Mesodermal cell (in vitro differentiated cells): Measurements from ENCODE around the gene CFAP69.

ENCODE experiments used
- H3K27ac ChIP-seq: 2 replicates; pipeline ENCODE4 v1.7.0; 2013; ENCODE audit warnings: mild to moderate bottlenecking, low read depth, low read length, moderate library complexity; ENCODE audit not compliant: severe bottlenecking
- H3K36me3 ChIP-seq: 2 replicates; pipeline ENCODE4 v1.7.1; 2013; ENCODE audit warnings: mild to moderate bottlenecking, low read length, moderate library complexity; ENCODE audit not compliant: control insufficient read depth, insufficient read depth
- H3K4me1 ChIP-seq: one replicate; pipeline ENCODE4 v1.7.1; 2013; ENCODE audit warnings: mild to moderate bottlenecking, low read length; ENCODE audit not compliant: insufficient read depth, control insufficient read depth, poor library complexity, severe bottlenecking
- H3K4me3 ChIP-seq: 2 replicates; pipeline ENCODE4 v1.7.0; 2013; ENCODE audit warnings: low read length, control low read depth, mild to moderate bottlenecking; ENCODE audit not compliant: insufficient read depth, poor library complexity, severe bottlenecking; ENCODE audit errors: extremely low read depth
- H3K9me3 ChIP-seq: 2 replicates; pipeline ENCODE4 v1.7.1; 2013; ENCODE audit warnings: mild to moderate bottlenecking, low read length, moderate library complexity; ENCODE audit not compliant: control insufficient read depth
- WGBS, 2 experiments: methylation state at CpG; one replicate each; pipeline ENCODE4 v1.1.5; 2013; ENCODE audit warnings: missing lambda C conversion rate in 2 of 2; ENCODE audit not compliant: insufficient coverage in 2 of 2; 5-methylcytosine and 5-hydroxymethylcytosine counted together

CFAP69 gene

DNA sequence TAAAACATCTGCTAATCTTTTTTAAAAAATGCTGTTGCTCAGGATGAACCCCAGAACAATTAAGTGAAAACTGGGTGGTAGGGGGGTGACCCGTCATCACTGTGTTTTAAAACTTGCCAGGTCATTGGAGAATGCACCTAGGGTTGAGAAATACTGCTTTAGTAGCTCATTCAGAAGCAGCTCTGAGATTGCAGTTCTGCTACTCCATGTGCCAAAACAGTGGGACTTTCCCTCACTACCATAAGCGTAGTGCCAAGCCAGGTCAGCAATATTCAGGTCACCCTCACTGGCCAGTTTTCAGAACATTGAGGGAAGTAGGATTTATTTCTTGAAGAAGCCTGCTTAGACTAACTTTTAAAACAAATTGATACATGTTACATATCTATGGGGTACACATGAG, 28.2 kb upstream of the CFAP69 start:
- H3K4me3 ChIP-seq = no peak overlapping the region
- H3K4me1 ChIP-seq = peaks cover 4% of the 10 kb centered on the region
- H3K27ac ChIP-seq = no peak overlapping the region
- no peaks in the 10 kb centered on the region for H3K9me3 ChIP-seq
- 75 to 100% methylated on average over 1 of the region's 2 CpGs for WGBS, 2 experiments
- no peaks in the 10 kb centered on the region for H3K36me3 ChIP-seq

DNA sequence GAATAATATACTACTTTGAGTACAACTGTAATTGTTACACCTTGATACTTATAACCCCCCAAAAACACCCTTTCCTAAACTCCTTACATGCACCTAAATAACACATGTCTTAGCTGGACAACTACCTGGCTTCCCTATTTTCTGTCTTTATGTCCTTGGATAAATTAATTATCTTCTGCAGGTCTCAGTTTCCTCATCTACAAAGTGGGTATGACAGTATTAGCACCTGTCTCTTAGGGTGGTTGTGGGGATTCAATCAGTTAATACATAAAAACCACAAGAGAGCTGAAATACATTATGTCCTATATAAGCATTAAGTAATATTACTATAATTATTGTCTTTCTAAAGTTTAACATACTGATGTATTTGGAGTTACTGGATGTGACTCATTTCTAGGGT, 22.6 kb upstream of the CFAP69 start:
- Histone ChIP-seq H3K36me3 (no peaks in the 10 kb centered on the region), H3K9me3 (no peaks in the 10 kb centered on the region), H3K4me1 (no peaks in the 10 kb centered on the region), H3K4me3 (no peak overlapping the region), H3K27ac (no peak overlapping the region)

DNA sequence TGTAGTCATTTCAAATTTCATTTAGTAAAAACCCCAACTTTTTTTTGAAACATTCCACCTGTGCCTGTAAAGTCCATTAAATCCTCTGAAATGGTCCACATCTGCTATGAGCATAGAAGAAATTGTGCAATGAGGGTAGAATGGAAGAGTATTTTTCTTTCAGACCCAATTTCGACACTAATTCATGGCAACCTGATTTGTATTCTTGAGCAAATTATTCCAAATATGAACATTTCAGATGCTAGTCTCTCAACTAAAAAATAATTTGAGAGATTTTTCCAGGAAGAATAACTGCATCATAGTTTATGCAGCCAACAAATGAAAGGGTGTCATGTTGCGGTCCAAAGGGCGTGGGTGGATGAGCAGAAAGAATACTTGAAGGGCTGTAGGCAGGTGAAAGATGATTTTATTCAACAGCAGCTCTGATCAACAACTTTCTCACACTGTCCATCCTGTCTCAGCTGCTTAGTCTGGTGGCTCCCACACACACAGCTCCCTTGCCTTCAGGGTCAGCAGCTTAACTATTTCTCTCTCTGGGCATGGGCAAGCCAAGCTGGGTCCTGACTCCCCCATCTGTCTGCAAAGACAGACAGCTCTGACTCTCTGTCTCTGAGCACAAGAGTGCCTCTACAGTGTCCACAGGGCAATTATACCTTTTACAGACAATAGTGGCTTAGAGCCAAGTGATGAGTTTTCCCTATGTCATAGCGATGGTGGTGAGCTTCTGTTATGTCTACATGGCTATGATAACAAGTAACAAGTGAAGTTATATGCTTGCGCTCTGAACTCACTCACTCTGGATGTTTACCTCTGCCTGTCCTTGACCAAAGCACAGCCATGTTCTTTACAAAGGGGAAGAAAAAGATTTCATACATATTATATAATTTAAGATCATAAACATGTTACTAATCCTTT, 21.9 kb upstream of the CFAP69 start:
- H3K36me3 ChIP-seq = no peaks in the 10 kb centered on the region
- no peaks in the 10 kb centered on the region for H3K9me3 ChIP-seq
- H3K27ac ChIP-seq = no peak overlapping the region
- WGBS, 2 experiments = no CpG with 5 or more reads among the region's 5 CpGs
- H3K4me1 ChIP-seq = no peaks in the 10 kb centered on the region
- H3K4me3 ChIP-seq = no peak overlapping the region

DNA sequence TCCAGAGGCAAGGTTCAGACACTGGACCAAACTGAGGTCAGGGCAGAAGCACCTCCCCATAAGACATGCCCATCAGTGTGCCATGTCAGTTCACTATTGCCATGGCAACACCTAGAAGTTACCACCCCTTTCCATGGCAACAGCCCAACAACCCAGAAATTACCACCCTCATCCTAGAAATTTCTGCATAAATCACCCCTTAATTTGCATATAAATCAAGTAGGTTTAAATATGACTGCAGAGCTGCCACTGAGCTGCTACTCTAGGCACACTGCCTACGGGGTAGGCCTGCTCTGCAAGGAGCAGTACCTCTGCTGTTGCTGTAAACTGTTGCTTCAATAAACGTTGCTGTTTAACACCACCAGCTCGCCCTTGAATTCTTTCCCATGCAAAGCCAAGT, 20.8 kb upstream of the CFAP69 start:
- Histone ChIP-seq H3K4me3 (no peak overlapping the region), H3K4me1 (no peaks in the 10 kb centered on the region), H3K9me3 (no peaks in the 10 kb centered on the region), H3K27ac (no peak overlapping the region), H3K36me3 (no peaks in the 10 kb centered on the region)
- 28 to 34% methylated on average over 3 of the region's 3 CpGs for WGBS, 2 experiments

DNA sequence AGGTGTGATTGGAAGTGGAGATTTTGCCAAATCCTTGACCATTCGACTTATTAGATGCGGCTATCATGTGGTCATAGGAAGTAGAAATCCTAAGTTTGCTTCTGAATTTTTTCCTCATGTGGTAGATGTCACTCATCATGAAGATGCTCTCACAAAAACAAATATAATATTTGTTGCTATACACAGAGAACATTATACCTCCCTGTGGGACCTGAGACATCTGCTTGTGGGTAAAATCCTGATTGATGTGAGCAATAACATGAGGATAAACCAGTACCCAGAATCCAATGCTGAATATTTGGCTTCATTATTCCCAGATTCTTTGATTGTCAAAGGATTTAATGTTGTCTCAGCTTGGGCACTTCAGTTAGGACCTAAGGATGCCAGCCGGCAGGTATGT, 19.8 kb upstream of the CFAP69 start:
- Histone ChIP-seq H3K4me3 (no peak overlapping the region), H3K36me3 (no peaks in the 10 kb centered on the region), H3K4me1 (no peaks in the 10 kb centered on the region), H3K27ac (no peak overlapping the region), H3K9me3 (no peaks in the 10 kb centered on the region)
- 100% methylated on average over 2 of the region's 3 CpGs for WGBS, 2 experiments

DNA sequence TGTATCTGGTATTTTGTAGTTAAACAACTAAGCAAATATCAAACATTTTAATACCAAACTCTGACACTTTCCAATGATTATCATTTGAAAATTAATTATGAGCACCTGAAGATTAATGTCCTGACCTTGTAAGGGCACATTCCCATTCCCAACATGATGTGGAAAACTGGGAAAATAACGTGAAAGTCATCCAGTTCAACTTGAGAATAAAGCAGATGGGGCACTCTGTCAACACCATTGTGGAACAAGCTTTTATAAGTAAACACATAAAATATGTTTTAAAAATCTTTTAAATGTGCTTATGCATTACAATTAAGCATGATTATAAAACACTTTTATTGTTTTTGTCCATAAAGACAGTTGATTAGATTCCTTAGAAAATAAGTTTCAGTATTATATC, 19.4 kb upstream of the CFAP69 start:
- Histone ChIP-seq H3K9me3 (no peaks in the 10 kb centered on the region), H3K4me3 (no peak overlapping the region), H3K36me3 (no peaks in the 10 kb centered on the region), H3K27ac (no peak overlapping the region), H3K4me1 (no peaks in the 10 kb centered on the region)
- WGBS, 2 experiments = no CpG with 5 or more reads among the region's 1 CpG

DNA sequence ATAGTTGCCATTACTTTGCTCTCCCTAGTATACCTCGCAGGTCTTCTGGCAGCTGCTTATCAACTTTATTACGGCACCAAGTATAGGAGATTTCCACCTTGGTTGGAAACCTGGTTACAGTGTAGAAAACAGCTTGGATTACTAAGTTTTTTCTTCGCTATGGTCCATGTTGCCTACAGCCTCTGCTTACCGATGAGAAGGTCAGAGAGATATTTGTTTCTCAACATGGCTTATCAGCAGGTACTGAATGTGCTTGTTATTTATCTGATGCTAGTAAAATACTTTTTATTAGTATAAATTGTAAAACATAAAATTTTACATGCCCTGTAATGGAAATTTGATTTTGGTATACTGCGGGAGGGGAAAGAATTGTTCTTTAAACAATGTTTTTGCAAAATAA, 17.7 kb upstream of the CFAP69 start:
- H3K4me1 ChIP-seq = no peaks in the 10 kb centered on the region
- no peaks in the 10 kb centered on the region for H3K9me3 ChIP-seq
- no peak overlapping the region for H3K4me3 ChIP-seq
- H3K27ac ChIP-seq = no peak overlapping the region
- WGBS, 2 experiments = 93 to 100% methylated on average over 2 to 4 of the region's 5 CpGs
- H3K36me3 ChIP-seq = no peaks in the 10 kb centered on the region

DNA sequence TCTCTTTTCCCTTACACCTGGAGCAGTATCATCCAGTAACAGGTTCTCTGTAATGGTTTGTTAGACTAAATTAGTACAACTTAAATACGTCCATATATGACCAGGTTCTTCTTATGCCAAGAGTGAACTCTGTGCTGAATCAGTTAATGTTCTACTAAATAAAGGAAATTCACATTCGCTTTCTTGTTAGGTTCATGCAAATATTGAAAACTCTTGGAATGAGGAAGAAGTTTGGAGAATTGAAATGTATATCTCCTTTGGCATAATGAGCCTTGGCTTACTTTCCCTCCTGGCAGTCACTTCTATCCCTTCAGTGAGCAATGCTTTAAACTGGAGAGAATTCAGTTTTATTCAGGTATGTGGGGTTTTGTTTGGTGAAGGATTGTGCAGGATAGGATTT, 15.3 kb upstream of the CFAP69 start:
- Histone ChIP-seq H3K36me3 (no peaks in the 10 kb centered on the region), H3K4me1 (no peaks in the 10 kb centered on the region)

DNA sequence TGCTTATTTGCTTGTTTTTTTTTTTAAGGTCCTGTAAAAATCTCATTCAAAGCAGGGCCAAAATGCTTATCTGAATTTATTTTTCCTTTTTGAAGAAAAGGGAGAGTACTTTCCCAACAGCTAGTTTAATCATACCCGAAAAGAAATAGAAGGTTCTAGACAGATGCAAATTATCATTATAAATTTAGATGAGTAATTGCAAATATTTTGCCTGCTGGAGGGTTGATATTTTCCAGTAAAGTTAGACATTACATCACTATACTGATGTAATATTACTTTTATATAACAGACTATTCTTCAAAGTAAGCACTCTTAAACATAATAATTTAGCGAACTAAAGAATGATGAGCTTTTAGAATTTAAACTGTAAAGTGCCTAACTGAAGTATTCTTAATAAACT, 14.1 kb upstream of the CFAP69 start:
- H3K36me3 ChIP-seq = no peaks in the 10 kb centered on the region
- H3K9me3 ChIP-seq = no peaks in the 10 kb centered on the region
- no CpG with 5 or more reads among the region's 2 CpGs for WGBS, 2 experiments
- H3K4me1 ChIP-seq = no peaks in the 10 kb centered on the region
- H3K27ac ChIP-seq = no peak overlapping the region
- H3K4me3 ChIP-seq = no peak overlapping the region

More for the DNA sequence above, 15.3 kb upstream of the CFAP69 start:
- Histone ChIP-seq H3K4me3 (no peak overlapping the region), H3K9me3 (no peaks in the 10 kb centered on the region), H3K27ac (no peak overlapping the region)
- WGBS, 2 experiments = 89% methylated on average over 1 of the region's 2 CpGs; no CpG with 5 or more reads in 1 of the 2 experiments

DNA sequence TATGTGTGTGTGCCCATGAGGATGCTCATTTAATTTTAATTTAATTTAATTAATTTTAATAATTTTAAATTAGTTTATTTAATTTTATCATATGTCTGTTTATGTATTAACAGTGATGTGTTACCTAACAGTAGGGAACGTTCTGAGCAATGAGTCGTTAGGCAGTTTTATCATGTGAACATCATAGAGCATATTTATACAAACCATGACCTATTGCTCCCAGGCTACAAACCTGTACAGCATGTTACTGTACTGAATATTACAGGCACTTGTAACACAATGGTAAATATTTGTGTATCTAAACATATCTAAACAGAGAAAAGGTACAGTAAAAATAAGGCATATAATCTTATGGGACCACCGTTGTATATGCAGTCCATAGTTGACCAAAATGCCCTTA, 13.7 kb upstream of the CFAP69 start:
- Histone ChIP-seq H3K4me3 (no peak overlapping the region), H3K4me1 (no peaks in the 10 kb centered on the region), H3K27ac (no peak overlapping the region), H3K9me3 (no peaks in the 10 kb centered on the region), H3K36me3 (no peaks in the 10 kb centered on the region)
- WGBS, 2 experiments = no CpG with 5 or more reads among the region's 3 CpGs

DNA sequence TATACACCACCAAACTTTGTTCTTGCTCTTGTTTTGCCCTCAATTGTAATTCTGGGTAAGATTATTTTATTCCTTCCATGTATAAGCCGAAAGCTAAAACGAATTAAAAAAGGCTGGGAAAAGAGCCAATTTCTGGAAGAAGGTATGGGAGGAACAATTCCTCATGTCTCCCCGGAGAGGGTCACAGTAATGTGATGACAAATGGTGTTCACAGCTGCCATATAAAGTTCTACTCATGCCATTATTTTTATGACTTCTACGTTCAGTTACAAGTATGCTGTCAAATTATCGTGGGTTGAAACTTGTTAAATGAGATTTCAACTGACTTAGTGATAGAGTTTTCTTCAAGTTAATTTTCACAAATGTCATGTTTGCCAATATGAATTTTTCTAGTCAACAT, 12.5 kb upstream of the CFAP69 start:
- H3K4me3 ChIP-seq = no peak overlapping the region
- H3K4me1 ChIP-seq = no peaks in the 10 kb centered on the region
- WGBS, 2 experiments = 100% methylated on average over 1 of the region's 5 CpGs
- H3K27ac ChIP-seq = no peak overlapping the region
- no peaks in the 10 kb centered on the region for H3K9me3 ChIP-seq
- no peaks in the 10 kb centered on the region for H3K36me3 ChIP-seq
